Neural crest cell (in vitro differentiated cells): ENCODE measurements around the gene ACAN. TPM values are rescaled to one million over a fixed set of nuclear protein-coding genes. Genes with fewer than 3 reads are reported as not detected.

Experiments
- DNase-seq: peaks from one replicate; pipeline ENCODE4 v3.0.0; 2021; ENCODE audit warnings: low read depth, mixed read lengths, low spot score
- H3K27ac Mint-ChIP-seq: one replicate; pipeline ENCODE4 v1.8.0; 2021; ENCODE audit warnings: mild to moderate bottlenecking, mixed read lengths; ENCODE audit not compliant: unreplicated experiment
- H3K27me3 Mint-ChIP-seq: 2 replicates; pipeline ENCODE4 v1.8.0; 2021; ENCODE audit warnings: low read depth, mild to moderate bottlenecking, mixed read lengths
- H3K36me3 Mint-ChIP-seq: 2 replicates; pipeline ENCODE4 v1.8.0; 2021; ENCODE audit warnings: low read depth, mild to moderate bottlenecking, mixed read lengths
- H3K4me1 Mint-ChIP-seq: 2 replicates; pipeline ENCODE4 v1.8.0; 2021; ENCODE audit warnings: mixed read lengths
- H3K4me3 Mint-ChIP-seq: one replicate; pipeline ENCODE4 v1.8.0; 2021; ENCODE audit warnings: mild to moderate bottlenecking, mixed read lengths
- H3K9me3 Mint-ChIP-seq: 2 replicates; pipeline ENCODE4 v1.8.0; 2021; ENCODE audit warnings: mixed read lengths
- CTCF ChIP-seq: fragments of 200-600 bp; sonication (generic); conservative IDR thresholded peaks from 2 replicates; pipeline ENCODE4 v1.5.0; 2021; ENCODE audit warnings: antibody characterized with exemption, mild to moderate bottlenecking
- total RNA-seq: library from RNA; stranded (reverse); gene quantifications from 2 replicates; pipeline ENCODE4 v1.2.1, GENCODE V29; 2021

ACAN gene
- total RNA-seq, 1 donor from 2014 or later = 0.54 TPM

GRCh38 chr15:88864861-88865497 is 61.7 kb downstream of the ACAN start:
- no peak overlapping the region for H3K4me3 Mint-ChIP-seq
- H3K27ac Mint-ChIP-seq = no peak overlapping the region
- no peaks in the 10 kb centered on the region for H3K4me1 Mint-ChIP-seq
- H3K36me3 Mint-ChIP-seq = no peaks in the 10 kb centered on the region
- no peaks in the 10 kb centered on the region for H3K27me3 Mint-ChIP-seq
- no peak for DNase-seq
- peaks cover 4% of the 10 kb centered on the region for H3K9me3 Mint-ChIP-seq
- no peak for TF ChIP-seq CTCF

- no peak overlapping the region for H3K27ac Mint-ChIP-seq
- H3K4me1 Mint-ChIP-seq = no peaks in the 10 kb centered on the region
- no peak for TF ChIP-seq CTCF
- H3K36me3 Mint-ChIP-seq = no peaks in the 10 kb centered on the region
- no peak for DNase-seq
- no peak overlapping the region for H3K4me3 Mint-ChIP-seq
- H3K9me3 Mint-ChIP-seq = peaks cover 8% of the 10 kb centered on the region
- no peaks in the 10 kb centered on the region for H3K27me3 Mint-ChIP-seq
Observed at GRCh38 chr15:88865498-88866099, 62.4 kb downstream of the ACAN start.

GRCh38 chr15:88866295-88866881 is 63.2 kb downstream of the ACAN start:
- no peak for DNase-seq
- Mint-ChIP-seq H3K36me3 (no peaks in the 10 kb centered on the region), H3K9me3 (peaks cover 8% of the 10 kb centered on the region), H3K4me3 (no peak overlapping the region), H3K27ac (no peak overlapping the region), H3K4me1 (no peaks in the 10 kb centered on the region), H3K27me3 (no peaks in the 10 kb centered on the region)
- TF ChIP-seq CTCF = no peak

- TF ChIP-seq CTCF = no peak
- Mint-ChIP-seq H3K27ac (no peak overlapping the region), H3K4me3 (no peak overlapping the region), H3K9me3 (peaks cover 8% of the 10 kb centered on the region), H3K4me1 (peaks cover 3% of the 10 kb centered on the region), H3K36me3 (no peaks in the 10 kb centered on the region), H3K27me3 (no peaks in the 10 kb centered on the region)
- DNase-seq = no peak
Observed at GRCh38 chr15:88871313-88871712, 68.1 kb downstream of the ACAN start.

- no peak overlapping the region for H3K4me3 Mint-ChIP-seq
- TF ChIP-seq CTCF = no peak
- no peaks in the 10 kb centered on the region for H3K27me3 Mint-ChIP-seq
- no peaks in the 10 kb centered on the region for H3K36me3 Mint-ChIP-seq
- H3K4me1 Mint-ChIP-seq = peaks cover 3% of the 10 kb centered on the region
- H3K27ac Mint-ChIP-seq = no peak overlapping the region
- DNase-seq = no peak
- peaks cover 8% of the 10 kb centered on the region for H3K9me3 Mint-ChIP-seq
Observed at GRCh38 chr15:88872106-88872505, 68.9 kb downstream of the ACAN start.
